PC-9 (cell line): Measurements from ENCODE around the gene VWA8. TPM values are rescaled to one million over a fixed set of nuclear protein-coding genes. Genes with fewer than 3 reads are reported as not detected.

ENCODE experiments used
- BruUV-seq: library from RNA; stranded (reverse); fragments of 400-500 nt; replicated peaks from 2 replicates; lab custom pipeline; 2021; lab: Mats Ljungman, UMichigan
- CTCF ChIA-PET: fragments of 300-600 bp; sonication (Branson Sonifier 250); formaldehyde crosslinking; loops from one replicate; lab custom pipeline; 2022; ENCODE audit warnings: antibody characterized with exemption; lab: Charles Lee
- POLR2A ChIA-PET: fragments of 300-600 bp; sonication (Branson Sonifier 250); formaldehyde crosslinking; loops from one replicate; lab custom pipeline; 2022; ENCODE audit warnings: antibody characterized with exemption; ENCODE audit not compliant: unreplicated experiment; lab: Charles Lee
- DNase-seq, 2 experiments: peaks; one replicate each; pipeline versions ENCODE4 v3.0.0 to v3.0.0-alpha.2; 2015 to 2022; ENCODE audit warnings: mixed read lengths in 1 of 2
- H2AFZ ChIP-seq: fragments of 200-600 bp; sonication (generic); 2 replicates; pipeline ENCODE4 v1.8.1; 2017; ENCODE audit warnings: antibody characterized with exemption
- H3F3A ChIP-seq: fragments of 200-600 bp; sonication (generic); 2 replicates; pipeline ENCODE4 v1.8.1; 2017; ENCODE audit warnings: antibody characterized with exemption, mild to moderate bottlenecking, low read depth; ENCODE audit not compliant: insufficient read depth
- H3K27ac ChIP-seq: fragments of 200-600 bp; sonication (generic); 2 replicates; pipeline ENCODE4 v1.6.1; 2016; ENCODE audit warnings: mixed run types
- H3K27me3 ChIP-seq: fragments of 200-600 bp; sonication (generic); 2 replicates; pipeline ENCODE4 v1.6.1; 2016; ENCODE audit warnings: low read depth, mixed run types; ENCODE audit not compliant: insufficient read depth
- H3K36me3 ChIP-seq: fragments of 200-600 bp; sonication (generic); 2 replicates; pipeline ENCODE4 v1.6.1; 2016; ENCODE audit warnings: low read depth, mixed run types
- H3K4me1 ChIP-seq: fragments of 200-600 bp; sonication (generic); replicated peaks from 2 replicates; pipeline ENCODE4 v1.6.1; 2016; ENCODE audit warnings: mixed run types; ENCODE audit not compliant: insufficient read depth
- H3K4me2 ChIP-seq: fragments of 200-600 bp; sonication (generic); 2 replicates; pipeline ENCODE4 v1.6.1; 2017; ENCODE audit warnings: mixed run types
- H3K4me3 ChIP-seq: fragments of 200-600 bp; sonication (generic); 2 replicates; pipeline ENCODE4 v1.6.1; 2016; ENCODE audit warnings: mixed run types
- H3K79me2 ChIP-seq: fragments of 200-600 bp; sonication (generic); 2 replicates; pipeline ENCODE4 v1.6.1; 2017; ENCODE audit warnings: low read depth, mixed run types
- H3K9me2 ChIP-seq: fragments of 200-600 bp; sonication (generic); 2 replicates; pipeline ENCODE4 v1.8.1; 2017; ENCODE audit warnings: mild to moderate bottlenecking; ENCODE audit not compliant: insufficient read depth
- H3K9me3 ChIP-seq: fragments of 200-600 bp; sonication (generic); 2 replicates; pipeline ENCODE4 v1.8.1; 2016; ENCODE audit warnings: low read depth; ENCODE audit not compliant: insufficient read depth
- H4K20me1 ChIP-seq: fragments of 200-600 bp; sonication (generic); 2 replicates; pipeline ENCODE4 v1.8.1; 2017; ENCODE audit not compliant: insufficient read depth
- EZH2 ChIP-seq: fragments of 200-600 bp; sonication (generic); IDR thresholded peaks from 2 replicates; pipeline ENCODE4 v1.8.0; 2017; ENCODE audit warnings: antibody characterized with exemption, low read depth
- intact Hi-C: fragments of 100-400 bp; cut with micrococcal nuclease; formaldehyde crosslinking; loops from one replicate; pipeline ENCODE4 v1.10.0; 2022; ENCODE audit not compliant: unreplicated experiment
- total RNA-seq: library from RNA; stranded (reverse); gene quantifications from 2 replicates; pipeline ENCODE4 v1.2.3, GENCODE V29; 2021
- TF ChIP-seq, protein P1 (sequence below): fragments of 200-600 bp; sonication (generic); conservative IDR thresholded peaks from 2 replicates; pipeline ENCODE4 v1.6.1; 2017; ENCODE audit warnings: mixed run types, antibody characterized with exemption, mild to moderate bottlenecking, moderate library complexity

Gene VWA8
- total RNA-seq, 1 experiment from 2014 or later = 14.1 TPM

DNA sequence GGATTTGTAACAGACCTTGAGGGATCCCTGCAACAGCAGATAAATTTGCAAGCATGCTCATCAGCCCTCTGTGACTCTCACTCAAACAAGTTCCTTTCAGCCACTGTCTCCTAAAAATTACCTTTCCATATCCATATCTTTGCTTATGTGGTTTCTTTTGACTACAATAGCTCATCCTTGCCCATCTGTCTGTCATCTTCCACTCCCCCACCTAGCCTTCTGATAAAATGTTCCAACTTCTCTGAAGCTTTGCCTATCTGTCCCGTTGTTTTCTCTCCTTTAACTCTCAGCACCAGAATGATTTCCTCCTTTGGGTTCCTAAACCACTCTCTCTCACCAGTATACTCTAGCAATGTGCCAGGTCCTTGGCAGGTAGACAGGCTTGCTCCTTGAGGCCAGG is 194.5 kb downstream of the VWA8 start:
- Histone ChIP-seq H3K4me3 (no peak overlapping the region), H3K79me2 (no peaks in the 10 kb centered on the region), H3K4me2 (no peak overlapping the region), H3K9me2 (no peaks in the 10 kb centered on the region), H3K9me3 (no peaks in the 10 kb centered on the region), H4K20me1 (no peaks in the 10 kb centered on the region), H3K36me3 (no peaks in the 10 kb centered on the region), H3K4me1 (no peaks in the 10 kb centered on the region), H3K27ac (no peak overlapping the region), H3F3A (no peaks in the 10 kb centered on the region), H2AFZ (no peak overlapping the region), H3K27me3 (no peaks in the 10 kb centered on the region)
- DNase-seq = no peak
- CTCF ChIA-PET = interaction anchor here (0.6 kb wide), 1 partner anchor 229 kb away, joined by 4 read pairs; no protein-coding TSS in a partner anchor
- POLR2A ChIA-PET = no interaction called here
- BruUV-seq = no TSS peak
- TF ChIP-seq, protein P1, sequence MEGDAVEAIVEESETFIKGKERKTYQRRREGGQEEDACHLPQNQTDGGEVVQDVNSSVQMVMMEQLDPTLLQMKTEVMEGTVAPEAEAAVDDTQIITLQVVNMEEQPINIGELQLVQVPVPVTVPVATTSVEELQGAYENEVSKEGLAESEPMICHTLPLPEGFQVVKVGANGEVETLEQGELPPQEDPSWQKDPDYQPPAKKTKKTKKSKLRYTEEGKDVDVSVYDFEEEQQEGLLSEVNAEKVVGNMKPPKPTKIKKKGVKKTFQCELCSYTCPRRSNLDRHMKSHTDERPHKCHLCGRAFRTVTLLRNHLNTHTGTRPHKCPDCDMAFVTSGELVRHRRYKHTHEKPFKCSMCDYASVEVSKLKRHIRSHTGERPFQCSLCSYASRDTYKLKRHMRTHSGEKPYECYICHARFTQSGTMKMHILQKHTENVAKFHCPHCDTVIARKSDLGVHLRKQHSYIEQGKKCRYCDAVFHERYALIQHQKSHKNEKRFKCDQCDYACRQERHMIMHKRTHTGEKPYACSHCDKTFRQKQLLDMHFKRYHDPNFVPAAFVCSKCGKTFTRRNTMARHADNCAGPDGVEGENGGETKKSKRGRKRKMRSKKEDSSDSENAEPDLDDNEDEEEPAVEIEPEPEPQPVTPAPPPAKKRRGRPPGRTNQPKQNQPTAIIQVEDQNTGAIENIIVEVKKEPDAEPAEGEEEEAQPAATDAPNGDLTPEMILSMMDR = no peak
- TF ChIP-seq EZH2 = no peak
- intact Hi-C loops = no loop called here

DNA sequence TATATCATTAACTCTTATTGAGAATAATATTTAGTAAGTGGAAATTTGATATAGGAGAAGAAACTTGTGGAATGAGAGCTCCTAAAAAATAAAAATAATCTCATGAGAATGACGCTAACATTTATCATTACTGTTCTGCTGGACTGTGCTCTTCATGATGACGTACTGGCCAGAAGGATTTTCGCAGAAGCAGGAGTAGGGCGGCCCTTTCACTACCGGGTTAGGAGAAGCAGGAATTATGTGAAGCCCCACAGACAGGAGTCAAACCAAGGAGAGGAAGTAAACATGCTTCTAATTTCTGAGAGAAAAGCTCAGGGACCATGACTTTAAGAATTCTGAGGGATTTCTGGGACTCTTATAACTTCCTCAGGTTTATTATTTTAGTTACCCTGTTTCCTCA is 195.1 kb downstream of the VWA8 start:
- H3F3A ChIP-seq = no peaks in the 10 kb centered on the region
- no peak overlapping the region for H3K4me3 ChIP-seq
- no peak overlapping the region for H3K27ac ChIP-seq
- no peak overlapping the region for H3K4me2 ChIP-seq
- H3K79me2 ChIP-seq = no peaks in the 10 kb centered on the region
- H4K20me1 ChIP-seq = no peaks in the 10 kb centered on the region
- no peaks in the 10 kb centered on the region for H3K9me3 ChIP-seq
- no TSS peak for BruUV-seq
- ChIA-PET CTCF (no interaction called here), POLR2A (no interaction called here)
- no peaks in the 10 kb centered on the region for H3K27me3 ChIP-seq
- intact Hi-C loops = no loop called here
- no peak for DNase-seq
- no peaks in the 10 kb centered on the region for H3K9me2 ChIP-seq
- H2AFZ ChIP-seq = no peak overlapping the region
- no peaks in the 10 kb centered on the region for H3K36me3 ChIP-seq
- TF ChIP-seq, protein P1 = no peak
- TF ChIP-seq EZH2 = no peak
- no peaks in the 10 kb centered on the region for H3K4me1 ChIP-seq

DNA sequence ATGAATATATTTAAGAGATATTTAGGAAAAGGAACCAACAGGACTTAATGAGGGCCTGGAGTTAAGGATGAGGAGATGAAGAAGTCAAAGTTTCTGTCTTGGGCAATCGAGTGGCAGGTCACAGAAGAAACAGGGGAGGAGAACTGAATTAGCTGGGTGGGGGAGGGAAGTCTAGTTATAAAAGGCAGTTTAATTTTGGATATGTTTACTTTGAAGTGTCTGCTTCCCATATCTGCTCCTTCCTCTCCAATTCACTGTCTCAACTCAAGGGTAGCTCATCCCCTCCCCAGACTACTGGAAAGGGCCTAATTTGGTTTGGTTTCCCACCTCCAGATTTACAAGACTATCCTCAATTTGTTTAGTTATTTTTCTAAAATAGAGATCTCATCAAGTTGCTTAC is 195.9 kb downstream of the VWA8 start:
- no peak overlapping the region for H2AFZ ChIP-seq
- H3K36me3 ChIP-seq = no peaks in the 10 kb centered on the region
- H3K79me2 ChIP-seq = no peaks in the 10 kb centered on the region
- no peaks in the 10 kb centered on the region for H4K20me1 ChIP-seq
- H3K27ac ChIP-seq = no peak overlapping the region
- H3K4me3 ChIP-seq = no peak overlapping the region
- BruUV-seq = no TSS peak
- no peak for DNase-seq
- intact Hi-C loops = no loop called here
- H3K9me3 ChIP-seq = no peaks in the 10 kb centered on the region
- ChIA-PET POLR2A (no interaction called here), CTCF (interaction anchor here (0.6 kb wide), 1 partner anchor 139 kb away, joined by 3 read pairs; no protein-coding TSS in a partner anchor)
- H3K4me2 ChIP-seq = no peak overlapping the region
- H3K4me1 ChIP-seq = no peaks in the 10 kb centered on the region
- no peaks in the 10 kb centered on the region for H3K27me3 ChIP-seq
- H3F3A ChIP-seq = no peaks in the 10 kb centered on the region
- no peaks in the 10 kb centered on the region for H3K9me2 ChIP-seq
- no peak for TF ChIP-seq EZH2
- TF ChIP-seq, protein P1 = no peak
